Cerebellar cortex (tissue), 1 donor: Measurements from ENCODE around the gene OR51B2.

Experiments
- DNase-seq: peaks from one replicate; pipeline ENCODE4 v3.0.0-alpha.2; 2015; ENCODE audit warnings: low spot score

The OR51B2 gene

GRCh38 chr11:5283882-5284281 lies 40.2 kb downstream of the OR51B2 start:
- DNase-seq = no peak

GRCh38 chr11:5283086-5283485 lies 41.0 kb downstream of the OR51B2 start:
- DNase-seq = no peak

- no peak for DNase-seq
Measured at GRCh38 chr11:5282628-5283027, 41.5 kb downstream of the OR51B2 start.

GRCh38 chr11:5281596-5281995 lies 42.5 kb downstream of the OR51B2 start:
- no peak for DNase-seq

- no peak for DNase-seq
Measured at GRCh38 chr11:5280582-5281102, 43.5 kb downstream of the OR51B2 start.

DNA sequence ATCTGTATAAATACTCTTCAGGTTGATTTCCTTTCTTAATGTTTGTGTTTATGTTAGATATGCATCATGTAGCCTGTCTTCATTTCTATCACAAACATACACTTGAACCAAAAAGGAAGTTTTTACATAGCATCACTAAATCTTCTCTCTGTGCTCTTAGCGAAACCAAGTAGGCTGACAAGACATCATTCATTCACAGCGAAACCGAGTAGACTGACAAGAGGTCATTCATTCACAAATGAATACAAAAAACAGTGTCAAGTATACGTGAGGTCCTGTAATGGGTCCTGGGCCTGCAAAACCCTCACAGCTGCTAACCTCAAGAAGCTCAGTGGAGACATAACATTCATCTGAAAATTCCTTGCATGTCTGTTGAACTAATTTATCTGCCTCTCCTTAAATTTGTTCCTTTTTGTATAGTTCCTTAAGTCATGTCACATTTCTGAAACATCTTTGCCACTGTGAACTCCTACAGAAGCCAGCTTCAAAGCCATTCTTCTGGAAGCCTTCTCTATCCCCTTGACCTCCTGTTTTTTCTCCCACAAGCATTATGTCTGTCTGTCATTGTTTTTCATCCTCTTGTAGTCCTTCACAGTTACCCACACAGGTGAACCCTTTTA lies 44.5 kb downstream of the OR51B2 start:
- no peak for DNase-seq

- DNase-seq = no peak
Measured at GRCh38 chr11:5277807-5278382, 46.2 kb downstream of the OR51B2 start.

GRCh38 chr11:5276697-5277096 lies 47.4 kb downstream of the OR51B2 start:
- DNase-seq = no peak

GRCh38 chr11:5275369-5276110 lies 48.6 kb downstream of the OR51B2 start:
- DNase-seq = no peak

DNA sequence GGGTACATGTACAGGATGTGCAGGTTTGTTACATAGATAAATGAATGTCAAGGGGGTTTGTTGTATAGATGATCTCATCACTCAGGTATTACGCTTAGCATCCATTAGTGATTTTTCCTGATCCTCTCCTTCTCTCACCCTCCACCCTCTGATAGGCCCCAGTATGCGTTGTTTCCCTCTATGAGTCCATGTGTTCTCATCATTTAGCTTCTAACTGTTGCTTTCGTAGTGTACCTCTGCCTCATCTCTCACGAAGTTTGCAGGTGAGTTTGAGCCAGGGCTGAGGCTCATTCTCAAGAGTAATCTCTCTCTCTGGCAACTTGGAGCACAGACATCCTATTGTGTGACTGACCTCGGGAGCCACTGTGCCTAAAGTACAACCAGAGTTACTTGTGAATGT lies 49.7 kb downstream of the OR51B2 start:
- no peak for DNase-seq
